ENCODE results near the gene CHST15.

CHST15 gene

DNA sequence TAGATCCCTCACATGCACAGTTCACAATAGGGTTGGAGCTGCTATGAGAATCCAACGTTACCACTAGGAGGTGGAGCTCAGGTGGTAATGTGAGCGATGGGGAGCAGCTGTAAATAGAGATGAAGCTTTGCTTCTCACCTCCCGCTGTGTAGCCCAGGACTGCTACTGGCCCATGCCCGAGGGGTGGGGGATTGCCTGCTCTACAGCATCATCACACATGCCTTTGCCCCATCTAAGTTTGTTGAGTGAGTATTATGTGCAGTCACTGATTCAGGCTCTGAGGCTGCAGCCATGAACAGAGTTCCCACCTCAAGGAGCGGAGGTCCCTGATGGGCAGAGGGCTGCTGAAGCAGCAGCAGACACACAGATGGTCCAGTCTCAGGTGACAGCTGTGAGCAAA lies 94.1 kb downstream of the CHST15 start:
- H3K9me3 Mint-ChIP-seq: no peaks in the 10 kb centered on the region
- DNase-seq: no peak
- TF ChIP-seq CTCF (IDR thresholded peaks at IDR 0.05): no peak
- no peak overlapping the region for H3K4me3 Mint-ChIP-seq
- H3K4me1 Mint-ChIP-seq: peaks cover 16% of the 10 kb centered on the region
- H3K36me3 Mint-ChIP-seq (ENCODE audit: low read depth): no peaks in the 10 kb centered on the region
- peaks cover 29% of the 10 kb centered on the region for H3K27me3 Mint-ChIP-seq (ENCODE audit: low read depth, poor library complexity)
- no peak overlapping the region for H3K27ac Mint-ChIP-seq

DNA sequence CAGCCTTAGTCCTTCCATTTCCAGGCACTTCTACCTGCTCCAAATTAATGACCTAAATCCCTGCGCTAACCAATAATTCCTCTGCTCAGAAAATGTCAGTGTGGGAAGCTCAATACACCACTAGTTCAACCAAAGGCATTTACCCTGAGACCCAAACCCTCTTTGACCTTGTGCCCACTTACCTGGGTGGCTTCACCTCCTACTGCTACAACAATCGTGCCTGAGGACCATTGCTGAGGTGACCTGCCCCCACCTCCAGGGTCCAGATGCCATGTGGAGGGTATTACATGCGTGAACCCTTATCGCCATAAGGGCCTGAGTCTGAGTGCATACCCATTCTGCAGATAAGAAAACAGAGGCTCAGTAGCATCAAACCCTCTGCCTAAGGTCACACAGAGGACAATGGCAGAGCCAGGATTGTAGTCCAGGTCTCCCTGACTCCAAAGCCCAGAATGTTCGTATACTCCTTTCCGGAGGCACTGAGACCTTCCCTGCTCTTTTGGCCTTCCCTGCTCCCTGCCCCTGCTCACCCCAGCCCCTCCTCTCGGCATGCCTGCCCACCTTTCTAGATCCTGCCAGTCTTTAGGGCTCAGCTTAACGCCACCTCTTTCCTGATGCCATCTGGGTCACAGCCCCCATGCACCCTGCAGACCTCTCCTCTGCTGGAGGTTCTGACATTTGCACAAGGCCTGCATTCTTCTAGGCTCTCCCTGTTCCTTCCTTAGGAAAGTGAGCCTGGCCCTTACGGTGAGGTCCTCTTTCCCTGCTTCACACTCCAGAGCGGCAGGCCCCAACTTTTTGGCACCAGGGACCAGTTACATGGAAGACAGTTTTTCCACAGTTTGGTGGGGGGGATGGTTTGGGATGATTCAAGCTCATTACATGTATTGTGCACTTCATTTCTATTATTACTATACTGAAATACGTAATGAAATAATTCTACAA lies 94.9 kb downstream of the CHST15 start:
- DNase-seq: no peak
- Mint-ChIP-seq H3K4me1 (peaks cover 15% of the 10 kb centered on the region), H3K4me3 (no peak overlapping the region), H3K36me3 (ENCODE audit: low read depth) (no peaks in the 10 kb centered on the region), H3K27ac (no peak overlapping the region), H3K27me3 (ENCODE audit: low read depth, poor library complexity) (peaks cover 37% of the 10 kb centered on the region), H3K9me3 (no peaks in the 10 kb centered on the region)
- no peak for TF ChIP-seq CTCF (IDR thresholded peaks at IDR 0.05)

GRCh38 chr10:123997486-123998196 lies 95.8 kb downstream of the CHST15 start:
- Mint-ChIP-seq H3K4me3 (no peak overlapping the region), H3K9me3 (no peaks in the 10 kb centered on the region), H3K4me1 (peaks cover 15% of the 10 kb centered on the region), H3K27ac (no peak overlapping the region), H3K36me3 (ENCODE audit: low read depth) (no peaks in the 10 kb centered on the region), H3K27me3 (ENCODE audit: low read depth, poor library complexity) (peaks cover 45% of the 10 kb centered on the region)
- TF ChIP-seq CTCF (IDR thresholded peaks at IDR 0.05): no peak
- DNase-seq: no peak

- Mint-ChIP-seq H3K4me3 (no peak overlapping the region), H3K4me1 (peaks cover 15% of the 10 kb centered on the region)
Measured at GRCh38 chr10:123997013-123997412, 96.4 kb downstream of the CHST15 start.

GRCh38 chr10:123996302-123996701 lies 97.1 kb downstream of the CHST15 start:
- Mint-ChIP-seq H3K4me3 (no peak overlapping the region), H3K36me3 (ENCODE audit: low read depth) (no peaks in the 10 kb centered on the region), H3K4me1 (peaks cover 15% of the 10 kb centered on the region), H3K9me3 (no peaks in the 10 kb centered on the region), H3K27me3 (ENCODE audit: low read depth, poor library complexity) (peaks cover 53% of the 10 kb centered on the region), H3K27ac (no peak overlapping the region)
- TF ChIP-seq CTCF (IDR thresholded peaks at IDR 0.05): no peak
- no peak for DNase-seq

More at GRCh38 chr10:123997013-123997412, 96.4 kb downstream of the CHST15 start:
- no peaks in the 10 kb centered on the region for H3K9me3 Mint-ChIP-seq
- TF ChIP-seq CTCF (IDR thresholded peaks at IDR 0.05): no peak
- H3K27ac Mint-ChIP-seq: no peak overlapping the region
- peaks cover 48% of the 10 kb centered on the region for H3K27me3 Mint-ChIP-seq (ENCODE audit: low read depth, poor library complexity)
- no peaks in the 10 kb centered on the region for H3K36me3 Mint-ChIP-seq (ENCODE audit: low read depth)
- DNase-seq: no peak

Data from nephron progenitor cell (in vitro differentiated cells).